ENCODE data around the gene KLK11. TPM values are rescaled to one million over a fixed set of nuclear protein-coding genes. Genes with fewer than 3 reads are reported as not detected.

Gene KLK11
- total RNA-seq, 6 donors from 2014 or later = 13.3 to 37.7 (median 22.9) TPM

GRCh38 chr19:51060336-51060735, 33.9 kb upstream of the KLK11 start:
- DNase-seq = no peak
- WGBS, 2 donors = 67 to 84% methylated on average over 4 of the region's 4 CpGs
- H3K4me1 ChIP-seq = peaks cover 0 to 8% (median 4%) of the 10 kb centered on the region in 4 donors
- no peak overlapping the region for H3K4me3 ChIP-seq
- H3K36me3 ChIP-seq = no peaks in the 10 kb centered on the region
- H3K27me3 ChIP-seq = peaks cover 0 to 9% (median 4%) of the 10 kb centered on the region in 4 donors
- ATAC-seq (ENCODE audit: low FRiP score in 2 of 2) = no peak
- H3K9me3 ChIP-seq = no peaks in the 10 kb centered on the region
- no peak overlapping the region for H3K27ac ChIP-seq
- TF ChIP-seq POLR2A (IDR thresholded peaks at IDR 0.05) (no peak), CTCF (IDR thresholded peaks at IDR 0.05) (no peak)

- no peak overlapping the region for H3K4me3 ChIP-seq
- ATAC-seq (ENCODE audit: low FRiP score in 2 of 2) (no peak), DNase-seq (peak in 1 of 2 donors; percentile 36)
- H3K36me3 ChIP-seq = no peaks in the 10 kb centered on the region
- H3K4me1 ChIP-seq = peaks cover 0 to 2% (median 1%) of the 10 kb centered on the region in 4 donors
- H3K9me3 ChIP-seq = no peaks in the 10 kb centered on the region
- TF ChIP-seq POLR2AphosphoS5 (IDR thresholded peaks at IDR 0.05) (no peak), POLR2A (IDR thresholded peaks at IDR 0.05) (no peak), EP300 (IDR thresholded peaks at IDR 0.05) (no peak), CTCF (IDR thresholded peaks at IDR 0.05) (no peak)
- no peak overlapping the region for H3K27ac ChIP-seq
- H3K27me3 ChIP-seq = peaks cover 0 to 4% (median 2%) of the 10 kb centered on the region in 4 donors
- WGBS, 2 donors = 72 to 82% methylated on average over 7 of the region's 7 CpGs
Observed at GRCh38 chr19:51059715-51060114, 33.3 kb upstream of the KLK11 start.

- no peak for TF ChIP-seq POLR2AphosphoS5 (IDR thresholded peaks at IDR 0.05)
- no peak for TF ChIP-seq POLR2A (IDR thresholded peaks at IDR 0.05)
- no peak for TF ChIP-seq EP300 (IDR thresholded peaks at IDR 0.05)
- no peak for TF ChIP-seq CTCF (IDR thresholded peaks at IDR 0.05)
- no peaks in the 10 kb centered on the region for H3K9me3 ChIP-seq
Observed at GRCh38 chr19:51055866-51056265, 29.4 kb upstream of the KLK11 start.

GRCh38 chr19:51047031-51047335, 20.6 kb upstream of the KLK11 start:
- WGBS, 2 donors = 6 to 10% methylated on average over 4 of the region's 4 CpGs
- no peaks in the 10 kb centered on the region for H3K9me3 ChIP-seq
- H3K4me1 ChIP-seq = no peaks in the 10 kb centered on the region
- no peaks in the 10 kb centered on the region for H3K36me3 ChIP-seq
- no peak overlapping the region for H3K4me3 ChIP-seq
- TF ChIP-seq CTCF (IDR thresholded peaks at IDR 0.05) = no peak
- TF ChIP-seq EP300 (IDR thresholded peaks at IDR 0.05) = no peak
- no peak for TF ChIP-seq POLR2AphosphoS5 (IDR thresholded peaks at IDR 0.05)
- TF ChIP-seq POLR2A (IDR thresholded peaks at IDR 0.05) = no peak
- no peak for ATAC-seq (ENCODE audit: low FRiP score in 2 of 2)
- H3K27me3 ChIP-seq = no peaks in the 10 kb centered on the region
- DNase-seq = no peak
- H3K27ac ChIP-seq = no peak overlapping the region

More at GRCh38 chr19:51055866-51056265, 29.4 kb upstream of the KLK11 start:
- no peaks in the 10 kb centered on the region for H3K4me1 ChIP-seq
- no peaks in the 10 kb centered on the region for H3K36me3 ChIP-seq
- no peak overlapping the region for H3K4me3 ChIP-seq
- ATAC-seq (ENCODE audit: low FRiP score in 2 of 2) = no peak
- H3K27me3 ChIP-seq = no peaks in the 10 kb centered on the region
- no peak for DNase-seq
- H3K27ac ChIP-seq = no peak overlapping the region

GRCh38 chr19:51044327-51044726, 17.9 kb upstream of the KLK11 start:
- TF ChIP-seq EP300 (IDR thresholded peaks at IDR 0.05) (no peak), CTCF (IDR thresholded peaks at IDR 0.05) (no peak), POLR2A (IDR thresholded peaks at IDR 0.05) (no peak), POLR2AphosphoS5 (IDR thresholded peaks at IDR 0.05) (no peak)
- Histone ChIP-seq H3K27ac (no peak overlapping the region), H3K9me3 (no peaks in the 10 kb centered on the region), H3K4me3 (no peak overlapping the region), H3K27me3 (no peaks in the 10 kb centered on the region), H3K4me1 (no peaks in the 10 kb centered on the region), H3K36me3 (no peaks in the 10 kb centered on the region)
- ATAC-seq (ENCODE audit: low FRiP score in 2 of 2) = no peak
- no peak for DNase-seq
- 79 to 84% methylated on average over 11 of the region's 11 CpGs for WGBS, 2 donors

All from upper lobe of left lung (tissue), 6 donors.